Measurements from ENCODE around the gene GRIK4. TPM values are rescaled to one million over a fixed set of nuclear protein-coding genes. Genes with fewer than 3 reads are reported as not detected.

GRIK4 gene
- total and polyA plus RNA-seq, 2 donors (not counting 3 experiments of a cell fraction or from before 2014, with no cell fraction given) = 0.81 to 1.6 TPM

DNA sequence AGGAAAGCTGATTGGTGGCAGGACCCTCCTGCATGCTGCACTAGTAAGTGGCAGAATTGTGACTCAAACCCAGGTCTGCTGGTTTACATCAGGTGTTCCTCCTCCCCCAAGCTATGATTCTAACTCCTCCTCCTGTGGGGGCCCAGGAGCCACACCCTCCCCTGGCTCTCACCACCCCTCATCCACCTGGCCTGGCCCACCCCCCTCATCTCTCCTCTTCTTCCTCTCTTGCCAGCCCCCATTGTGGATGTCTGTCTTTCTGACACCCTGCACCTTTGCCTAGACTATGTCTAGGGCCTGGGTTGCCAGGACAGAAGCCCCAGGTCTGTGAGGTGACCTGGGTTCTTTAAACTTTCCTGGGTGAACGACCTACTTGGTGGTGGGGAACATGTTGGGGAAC lies 59.9 kb downstream of the GRIK4 start:
- Histone ChIP-seq H3K4me1 (ENCODE audit: control insufficient read depth, extremely low read depth, insufficient read depth, low read length) (peaks cover under 1% of the 10 kb centered on the region), H3K27ac (ENCODE audit: insufficient read depth, low read depth, low read length) (no peak overlapping the region), H3K9ac (replicated peaks; ENCODE audit: extremely low read depth, insufficient read depth, low read length) (no peak overlapping the region), H3K9me3 (replicated peaks; ENCODE audit: control insufficient read depth, insufficient read depth, low read length) (no peaks in the 10 kb centered on the region), H3K79me2 (ENCODE audit: control insufficient read depth, insufficient read depth, low read length) (no peaks in the 10 kb centered on the region), H3K36me3 (ENCODE audit: control insufficient read depth in 2 of 2, extremely low read depth in 1 of 2, insufficient read depth in 2 of 2, low read length in 2 of 2) (no peaks in the 10 kb centered on the region), H3K27me3 (ENCODE audit: control insufficient read depth in 2 of 2, insufficient read depth in 2 of 2, low read length in 2 of 2) (peaks cover 0 to 2% of the 10 kb centered on the region in 2 experiments), H2AFZ (ENCODE audit: low read depth, low read length) (no peak overlapping the region), H4K20me1 (replicated peaks; ENCODE audit: control insufficient read depth, extremely low read depth, insufficient read depth, low read length) (no peaks in the 10 kb centered on the region), H3K9me1 (replicated peaks; ENCODE audit: control insufficient read depth, extremely low read depth, insufficient read depth, low read length) (no peaks in the 10 kb centered on the region), H3K4me2 (ENCODE audit: insufficient read depth, low read length) (no peak overlapping the region), H3K4me3 (replicated peaks in 1 of 3; ENCODE audit: insufficient read depth in 1 of 3, low read depth in 1 of 3, low read length in 3 of 3) (no peak overlapping the region)
- no TSS peak for BruUV-seq (replicated peaks)
- TF ChIP-seq FOS (IDR thresholded peaks at IDR 0.05; ENCODE audit: borderline replicate concordance, insufficient read depth, low read length) (no peak), POLR2AphosphoS5 (IDR thresholded peaks at IDR 0.05; ENCODE audit: insufficient read depth, low read depth, low read length) (no peak), MYC (IDR thresholded peaks at IDR 0.05; ENCODE audit: low read depth, low read length) (no peak), POLR2A (IDR thresholded peaks at IDR 0.05; ENCODE audit: low read depth, low read length) (no peak), GATA2 (IDR thresholded peaks at IDR 0.05; ENCODE audit: insufficient read depth, insufficient read length, low read depth, low read length) (no peak), JUN (IDR thresholded peaks at IDR 0.05; ENCODE audit: borderline replicate concordance, insufficient read depth, insufficient read length, low read depth) (no peak), EZH2 (IDR thresholded peaks at IDR 0.05; ENCODE audit: borderline replicate concordance, low read depth, low read length, severe bottlenecking) (no peak)
- TF ChIP-seq, protein P1, sequence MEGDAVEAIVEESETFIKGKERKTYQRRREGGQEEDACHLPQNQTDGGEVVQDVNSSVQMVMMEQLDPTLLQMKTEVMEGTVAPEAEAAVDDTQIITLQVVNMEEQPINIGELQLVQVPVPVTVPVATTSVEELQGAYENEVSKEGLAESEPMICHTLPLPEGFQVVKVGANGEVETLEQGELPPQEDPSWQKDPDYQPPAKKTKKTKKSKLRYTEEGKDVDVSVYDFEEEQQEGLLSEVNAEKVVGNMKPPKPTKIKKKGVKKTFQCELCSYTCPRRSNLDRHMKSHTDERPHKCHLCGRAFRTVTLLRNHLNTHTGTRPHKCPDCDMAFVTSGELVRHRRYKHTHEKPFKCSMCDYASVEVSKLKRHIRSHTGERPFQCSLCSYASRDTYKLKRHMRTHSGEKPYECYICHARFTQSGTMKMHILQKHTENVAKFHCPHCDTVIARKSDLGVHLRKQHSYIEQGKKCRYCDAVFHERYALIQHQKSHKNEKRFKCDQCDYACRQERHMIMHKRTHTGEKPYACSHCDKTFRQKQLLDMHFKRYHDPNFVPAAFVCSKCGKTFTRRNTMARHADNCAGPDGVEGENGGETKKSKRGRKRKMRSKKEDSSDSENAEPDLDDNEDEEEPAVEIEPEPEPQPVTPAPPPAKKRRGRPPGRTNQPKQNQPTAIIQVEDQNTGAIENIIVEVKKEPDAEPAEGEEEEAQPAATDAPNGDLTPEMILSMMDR (IDR thresholded peaks at IDR 0.05; ENCODE audit: extremely low read depth in 1 of 2, insufficient read depth in 1 of 2, low read depth in 1 of 2, low read length in 2 of 2) = no peak
- TF ChIP-seq, protein P2, sequence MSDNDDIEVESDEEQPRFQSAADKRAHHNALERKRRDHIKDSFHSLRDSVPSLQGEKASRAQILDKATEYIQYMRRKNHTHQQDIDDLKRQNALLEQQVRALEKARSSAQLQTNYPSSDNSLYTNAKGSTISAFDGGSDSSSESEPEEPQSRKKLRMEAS (IDR thresholded peaks at IDR 0.05; ENCODE audit: insufficient read depth, insufficient read length) = no peak
- intact Hi-C loops (cut with micrococcal nuclease) (no loop called here), dilution Hi-C loops (cut with MboI; ENCODE audit: extremely low pct_ligation_motif_present, low sequenced_read_pairs) (no loop called here)
- FAIRE-seq (no peak), DNase-seq (ENCODE audit: low read depth, low spot score) (no peak)
- CTCF ChIA-PET = interaction anchor here (1.2 kb wide), 1 partner anchor 60 kb away, joined by 3 read pairs; the partner anchor contains the start of gene GRIK4
- POLR2A ChIA-PET = no interaction called here
